ENCODE results near the gene ODAD4.
"Not testable (repeated sequence)": the region's sequence is repeated elsewhere in the genome, so short reads cannot be mapped to it uniquely, and the experiment has no call there.

The ODAD4 gene

DNA sequence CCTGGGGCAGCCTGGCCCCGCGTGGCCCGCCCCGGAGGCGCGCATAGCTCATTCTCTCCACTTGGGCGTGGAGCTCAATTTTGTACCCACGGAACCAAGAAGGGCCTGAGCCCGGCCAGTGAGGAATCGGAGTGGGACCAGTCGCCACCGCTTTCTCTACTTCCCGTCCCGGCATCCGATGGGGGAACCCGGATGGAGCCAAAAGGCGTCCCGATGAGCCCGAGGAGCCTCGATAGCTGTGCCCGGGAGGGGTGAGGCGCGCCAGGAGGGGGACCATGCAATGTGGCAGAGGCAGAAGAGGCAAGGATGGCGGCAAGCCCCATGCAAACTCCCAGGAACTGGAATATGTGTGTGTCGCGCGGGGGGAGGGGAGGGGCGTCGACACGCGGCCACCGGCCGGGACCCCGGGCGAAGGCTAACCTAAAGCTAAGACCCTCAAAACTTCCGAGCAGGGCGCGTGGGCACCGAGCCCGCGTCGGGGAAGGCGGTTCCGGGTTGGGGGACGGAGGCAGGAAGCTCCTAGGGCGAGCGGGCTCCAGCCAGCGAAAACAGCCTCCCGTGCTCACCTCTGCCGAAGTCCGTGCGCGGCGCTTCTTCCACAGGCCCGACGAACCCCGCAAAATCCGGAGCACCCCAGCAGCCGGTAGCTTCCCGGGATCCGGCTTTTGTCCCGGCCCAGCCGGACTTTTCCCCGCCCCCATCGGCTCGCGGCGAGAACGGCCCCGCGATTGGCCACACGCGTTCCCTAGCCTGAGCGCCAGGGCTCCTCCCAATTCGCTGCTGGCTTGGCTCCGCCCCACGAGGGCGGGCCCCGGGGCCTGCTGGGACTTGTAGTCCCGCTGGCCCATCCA, 11.9 kb upstream of the ODAD4 start, which contains the start of gene ACLY:
ACLY (minus strand) TSS at position 638 of the 851 bp plus-strand sequence. CDS start 5,078 bp downstream, outside the sequence.
- DNase-seq = peak; percentile 96 to 97

GRCh38 chr17:41919165-41919817, 11.1 kb upstream of the ODAD4 start:
- no peak for TF ChIP-seq POLR2A (IDR thresholded peaks at IDR 0.05; ENCODE audit: low read length)
- no peak for TF ChIP-seq GATA1 (IDR thresholded peaks at IDR 0.05; ENCODE audit: low read depth, low read length)
- no peak for DNase-seq

More for the DNA sequence above, 11.9 kb upstream of the ODAD4 start, which contains the start of gene ACLY:
- TF ChIP-seq GATA1 (IDR thresholded peaks at IDR 0.05; ENCODE audit: low read depth, low read length) (no peak), POLR2A (IDR thresholded peaks at IDR 0.05; ENCODE audit: low read length) (peak; percentile 82)

GRCh38 chr17:41919840-41920579, 10.4 kb upstream of the ODAD4 start:
- TF ChIP-seq GATA1 (IDR thresholded peaks at IDR 0.05; ENCODE audit: low read depth, low read length) = no peak
- no peak for TF ChIP-seq POLR2A (IDR thresholded peaks at IDR 0.05; ENCODE audit: low read length)
- peak in 1 of 2 experiments; percentile 28 for DNase-seq

DNA sequence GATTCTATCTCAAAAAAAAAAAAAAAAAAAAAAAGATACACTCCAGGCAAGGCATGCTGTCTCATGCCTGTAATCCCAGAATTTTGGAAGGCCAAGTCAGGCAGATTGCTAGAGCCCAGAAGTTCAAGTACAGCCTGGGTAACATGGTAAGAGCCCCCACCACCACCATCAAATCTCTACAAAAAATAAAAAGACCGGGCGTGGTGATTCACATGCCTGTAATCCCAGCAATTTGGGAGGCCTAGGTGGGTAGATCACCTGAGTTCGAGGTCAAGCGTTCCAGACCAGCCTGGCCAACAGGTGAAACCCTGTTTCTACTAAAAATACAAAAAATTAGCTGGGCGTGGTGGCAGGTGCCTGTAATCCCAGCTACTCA, 9.8 kb upstream of the ODAD4 start:
- TF ChIP-seq GATA1 (IDR thresholded peaks at IDR 0.05; ENCODE audit: low read depth, low read length) = no peak
- TF ChIP-seq POLR2A (IDR thresholded peaks at IDR 0.05; ENCODE audit: low read length) = no peak
- no peak for DNase-seq

- no peak for DNase-seq
- TF ChIP-seq POLR2A (IDR thresholded peaks at IDR 0.05; ENCODE audit: low read length) (no peak), GATA1 (IDR thresholded peaks at IDR 0.05; ENCODE audit: low read depth, low read length) (no peak)
Observed at GRCh38 chr17:41925991-41926590, 4.3 kb upstream of the ODAD4 start.

DNA sequence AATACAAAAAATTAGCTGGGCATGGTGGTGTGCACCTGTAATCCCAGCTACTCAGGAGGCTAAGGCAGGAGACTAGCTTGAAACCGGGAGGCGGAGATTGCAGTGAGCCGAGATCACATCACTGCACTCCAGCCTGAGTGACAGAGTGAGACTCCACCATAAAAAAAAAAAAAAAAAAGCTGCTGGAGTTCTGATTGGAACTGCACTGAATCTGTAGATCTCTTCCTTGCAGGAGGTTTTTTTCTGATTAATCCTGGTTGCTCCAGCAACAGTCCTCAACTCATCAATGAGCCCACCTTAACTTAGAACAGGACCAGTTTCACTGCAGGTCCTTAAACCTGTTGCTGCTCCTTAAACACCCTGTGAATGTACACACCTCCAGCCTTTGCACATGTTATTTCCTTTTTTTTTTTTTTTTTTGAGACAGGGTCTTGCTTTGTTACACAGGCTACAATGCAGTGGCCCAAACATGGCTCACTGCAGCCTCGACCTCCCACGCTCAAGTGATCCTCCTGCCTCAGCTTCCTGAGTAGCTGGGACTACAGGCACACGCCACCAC, 1.6 kb upstream of the ODAD4 start:
- DNase-seq = no peak
- TF ChIP-seq GATA1 (IDR thresholded peaks at IDR 0.05; ENCODE audit: low read depth, low read length) (no peak), POLR2A (IDR thresholded peaks at IDR 0.05; ENCODE audit: low read length) (no peak)

- not testable (repeated sequence) for DNase-seq
Observed at GRCh38 chr17:41930833-41931156, 378 bp downstream of the ODAD4 start.

DNA sequence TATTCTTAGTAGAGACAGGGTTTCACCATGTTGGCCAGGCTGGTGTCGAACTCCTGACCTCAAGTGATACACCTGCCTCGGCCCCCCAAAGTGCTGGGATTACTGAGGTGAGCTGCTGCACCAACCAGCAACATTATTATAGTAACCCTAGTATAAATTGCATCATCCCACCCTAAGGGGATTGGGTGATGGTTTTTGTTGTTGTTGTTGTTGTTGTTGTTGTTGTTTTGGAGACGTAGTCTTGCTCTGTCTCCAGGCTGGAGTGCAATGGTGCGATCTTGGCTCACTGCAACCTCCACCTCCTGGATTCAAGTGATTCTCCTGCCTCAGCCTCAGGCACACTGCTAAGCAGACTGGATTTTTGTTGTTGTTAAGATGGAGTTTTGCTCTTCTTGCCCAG, 1.3 kb downstream of the ODAD4 start:
- DNase-seq = not testable (repeated sequence)

DNA sequence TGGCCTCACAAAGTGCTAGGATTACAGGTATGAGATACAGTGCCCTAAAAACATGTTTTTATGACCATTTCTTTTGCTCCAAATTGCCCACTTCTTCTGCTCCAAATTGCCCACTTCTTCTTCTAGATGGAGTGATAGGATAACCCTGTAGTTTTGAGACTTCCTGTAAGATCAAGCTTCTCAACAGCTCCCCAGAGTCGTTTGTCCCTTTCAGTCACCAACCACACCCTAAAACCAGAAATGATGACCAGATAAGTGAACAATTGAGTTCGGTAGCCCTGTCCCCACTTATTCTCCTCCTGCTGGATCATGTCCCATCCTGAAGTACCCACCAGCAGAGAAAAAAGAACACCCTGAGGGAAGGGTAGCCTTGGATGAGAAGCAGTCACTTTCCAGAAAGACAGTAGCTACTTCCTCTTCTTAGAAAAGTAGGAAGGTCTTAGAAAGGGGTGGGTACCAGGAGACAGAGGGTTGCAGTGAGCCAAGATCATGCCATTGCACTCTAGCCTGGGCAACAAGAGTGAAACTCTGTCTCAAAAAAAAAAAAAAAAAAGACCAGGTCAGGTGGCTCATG, 2.5 kb downstream of the ODAD4 start:
- DNase-seq = peak; percentile 51 to 52
- TF ChIP-seq GATA1 (IDR thresholded peaks at IDR 0.05; ENCODE audit: low read depth, low read length) = no peak
- peak; percentile 47 for TF ChIP-seq POLR2A (IDR thresholded peaks at IDR 0.05; ENCODE audit: low read length)

- DNase-seq = no peak
- TF ChIP-seq POLR2A (IDR thresholded peaks at IDR 0.05; ENCODE audit: low read length) (no peak), GATA1 (IDR thresholded peaks at IDR 0.05; ENCODE audit: low read depth, low read length) (no peak)
Observed at GRCh38 chr17:41935641-41936040, 5.2 kb downstream of the ODAD4 start.

- TF ChIP-seq POLR2A (IDR thresholded peaks at IDR 0.05; ENCODE audit: low read length) (peak; percentile 65), GATA1 (IDR thresholded peaks at IDR 0.05; ENCODE audit: low read depth, low read length) (peak; percentile 81)
- peak; percentile 94 to 99 for DNase-seq
Observed at GRCh38 chr17:41937970-41938954, 7.8 kb downstream of the ODAD4 start.

GRCh38 chr17:41939044-41939692, 8.8 kb downstream of the ODAD4 start:
- TF ChIP-seq GATA1 (IDR thresholded peaks at IDR 0.05; ENCODE audit: low read depth, low read length) = no peak
- TF ChIP-seq POLR2A (IDR thresholded peaks at IDR 0.05; ENCODE audit: low read length) = no peak
- peak in 1 of 2 experiments; percentile 59 for DNase-seq

Measured in erythroblast (primary cell).